Vagina (tissue), 2 donors: Measurements from ENCODE around the gene RABAC1. TPM values are rescaled to one million over a fixed set of nuclear protein-coding genes. Genes with fewer than 3 reads are reported as not detected.

ENCODE experiments used
- DNase-seq, 2 donors: peaks; one replicate each; pipeline ENCODE4 v3.0.0-alpha.2; 2017; ENCODE audit errors: extremely low spot score in 2 of 2
- H3K27ac ChIP-seq: fragments of 200-600 bp; sonication (generic); one replicate; pipeline ENCODE4 v1.5.1; 2019
- H3K27me3 ChIP-seq: fragments of 200-600 bp; sonication (generic); one replicate; pipeline ENCODE4 v1.5.1; 2019
- H3K36me3 ChIP-seq, 2 donors: fragments of 200-600 bp; sonication (generic); one replicate each; pipeline ENCODE4 v1.5.1; 2017 to 2019
- H3K4me1 ChIP-seq: fragments of 200-600 bp; sonication (generic); one replicate; pipeline ENCODE4 v1.5.1; 2019
- H3K4me3 ChIP-seq, 2 donors: fragments of 200-600 bp; sonication (generic); 1 replicate in 1 of 2; 2 replicates in 1 of 2; pipeline ENCODE4 v1.5.1; 2016 to 2019
- H3K9me3 ChIP-seq: fragments of 200-600 bp; sonication (generic); one replicate; pipeline ENCODE4 v1.5.1; 2019
- POLR2A ChIP-seq, 2 donors: fragments of 450-650 bp; IDR thresholded peaks; one replicate each; pipeline ENCODE4 v1.6.1; 2017; ENCODE audit warnings: antibody characterized with exemption in 2 of 2, mild to moderate bottlenecking in 2 of 2, moderate library complexity in 2 of 2
- POLR2AphosphoS5 ChIP-seq, 2 donors: sonication (generic); formaldehyde crosslinking; IDR thresholded peaks; one replicate each; pipeline ENCODE4 v1.9.0; 2017; ENCODE audit warnings: antibody characterized with exemption in 2 of 2, mild to moderate bottlenecking in 2 of 2, low read depth in 1 of 2; ENCODE audit not compliant: insufficient read depth in 1 of 2
- intact Hi-C: fragments of 100-400 bp; cut with DNase I; formaldehyde crosslinking; loops from one replicate; pipeline ENCODE4 v1.15.1; 2023
- total RNA-seq: library from RNA; depleted of rRNA; stranded (reverse); fragments of >200 nt; gene quantifications from one replicate; pipeline ENCODE4 v1.2.3, GENCODE V29; 2016
- TF ChIP-seq, protein P1 (sequence below), 3 experiments: fragments of 450-650 bp in 2 of 3; fragments of 200-600 bp in 1 of 3; sonication (generic) in 1 of 3; IDR thresholded peaks; one replicate each; pipeline ENCODE4 v1.5.1; 2017 to 2019; ENCODE audit warnings: antibody characterized with exemption in 3 of 3, mild to moderate bottlenecking in 2 of 3, moderate library complexity in 2 of 3

The RABAC1 gene
- total RNA-seq, 1 donor from 2014 or later: 263 TPM

- no peak for TF ChIP-seq POLR2A (IDR thresholded peaks at IDR 0.05)
- TF ChIP-seq, protein P1, sequence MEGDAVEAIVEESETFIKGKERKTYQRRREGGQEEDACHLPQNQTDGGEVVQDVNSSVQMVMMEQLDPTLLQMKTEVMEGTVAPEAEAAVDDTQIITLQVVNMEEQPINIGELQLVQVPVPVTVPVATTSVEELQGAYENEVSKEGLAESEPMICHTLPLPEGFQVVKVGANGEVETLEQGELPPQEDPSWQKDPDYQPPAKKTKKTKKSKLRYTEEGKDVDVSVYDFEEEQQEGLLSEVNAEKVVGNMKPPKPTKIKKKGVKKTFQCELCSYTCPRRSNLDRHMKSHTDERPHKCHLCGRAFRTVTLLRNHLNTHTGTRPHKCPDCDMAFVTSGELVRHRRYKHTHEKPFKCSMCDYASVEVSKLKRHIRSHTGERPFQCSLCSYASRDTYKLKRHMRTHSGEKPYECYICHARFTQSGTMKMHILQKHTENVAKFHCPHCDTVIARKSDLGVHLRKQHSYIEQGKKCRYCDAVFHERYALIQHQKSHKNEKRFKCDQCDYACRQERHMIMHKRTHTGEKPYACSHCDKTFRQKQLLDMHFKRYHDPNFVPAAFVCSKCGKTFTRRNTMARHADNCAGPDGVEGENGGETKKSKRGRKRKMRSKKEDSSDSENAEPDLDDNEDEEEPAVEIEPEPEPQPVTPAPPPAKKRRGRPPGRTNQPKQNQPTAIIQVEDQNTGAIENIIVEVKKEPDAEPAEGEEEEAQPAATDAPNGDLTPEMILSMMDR (IDR thresholded peaks at IDR 0.05): peak; percentile 85 to 89 (median 87)
- intact Hi-C loops: no loop called here
- H3K9me3 ChIP-seq: no peaks in the 10 kb centered on the region
- H3K27ac ChIP-seq: no peak overlapping the region
- H3K4me1 ChIP-seq: no peaks in the 10 kb centered on the region
- H3K27me3 ChIP-seq: no peaks in the 10 kb centered on the region
- H3K4me3 ChIP-seq: no peak overlapping the region
- peaks cover 0 to 12% of the 10 kb centered on the region in 2 donors for H3K36me3 ChIP-seq
- no peak for DNase-seq
Observed at GRCh38 chr19:41951686-41952172, 7.4 kb downstream of the RABAC1 start.

DNA sequence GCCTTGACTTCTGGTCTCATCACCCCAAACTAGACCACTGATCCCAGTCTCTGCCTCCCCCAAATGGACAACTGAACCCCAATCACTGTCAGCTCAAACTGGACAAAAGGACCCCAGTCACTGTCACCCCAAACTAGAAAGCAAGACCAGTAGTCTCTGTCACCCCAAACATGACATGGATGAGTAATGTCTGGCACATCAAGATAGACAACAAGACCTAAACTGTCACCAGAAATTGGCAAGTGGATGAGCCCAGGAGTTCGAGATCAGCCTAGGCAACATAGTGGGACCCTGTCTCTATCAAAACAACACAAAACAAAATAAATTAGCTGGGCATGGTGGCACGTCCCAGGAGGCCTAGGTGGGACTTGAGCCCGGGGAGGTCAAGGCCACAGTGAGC is 12.0 kb downstream of the RABAC1 start:
- intact Hi-C loops: no loop called here
- Histone ChIP-seq H3K36me3 (no peaks in the 10 kb centered on the region), H3K9me3 (no peaks in the 10 kb centered on the region)

DNA sequence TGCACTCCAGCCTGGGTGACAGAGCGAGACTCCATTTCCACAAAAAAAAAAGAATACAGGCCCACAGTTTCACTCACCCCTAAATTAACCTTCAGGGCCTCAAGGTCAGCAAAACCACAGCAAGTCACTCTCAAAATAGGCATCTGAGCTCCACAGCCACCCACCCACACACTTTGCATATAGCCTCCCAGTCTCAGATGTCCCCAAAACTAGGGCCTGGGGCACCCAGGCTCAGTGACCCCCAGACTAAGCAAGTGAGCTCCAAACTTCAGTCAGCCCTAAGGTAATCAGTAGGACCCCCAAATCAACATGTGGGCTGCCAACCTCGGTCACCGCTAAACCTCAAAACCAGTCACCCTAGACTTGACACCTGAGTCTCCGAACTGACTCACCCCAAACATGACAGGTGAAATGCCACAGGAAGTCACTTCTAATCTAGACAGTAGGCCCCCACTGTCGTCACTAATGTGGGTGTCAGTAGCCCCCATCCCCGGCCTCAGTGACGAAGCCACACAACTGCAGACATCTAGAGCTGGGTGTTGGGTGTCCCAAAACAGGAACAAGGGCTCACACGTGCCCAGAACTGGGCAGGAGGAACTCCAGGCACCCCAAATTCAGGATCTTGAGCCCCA is 13.9 kb downstream of the RABAC1 start:
- Histone ChIP-seq H3K9me3 (no peaks in the 10 kb centered on the region), H3K4me3 (no peak overlapping the region), H3K27me3 (peaks cover 8% of the 10 kb centered on the region), H3K36me3 (no peaks in the 10 kb centered on the region), H3K27ac (no peak overlapping the region), H3K4me1 (peaks cover 12% of the 10 kb centered on the region)
- intact Hi-C loops: no loop called here
- TF ChIP-seq POLR2A (IDR thresholded peaks at IDR 0.05) (no peak), POLR2AphosphoS5 (IDR thresholded peaks at IDR 0.05; ENCODE audit: insufficient read depth in 1 of 2, low read depth in 1 of 2) (no peak)
- TF ChIP-seq, protein P1 (IDR thresholded peaks at IDR 0.05): no peak
- DNase-seq: no peak

More for the DNA sequence above, 12.0 kb downstream of the RABAC1 start:
- Histone ChIP-seq H3K4me1 (no peaks in the 10 kb centered on the region), H3K4me3 (no peak overlapping the region), H3K27me3 (no peaks in the 10 kb centered on the region), H3K27ac (no peak overlapping the region)
- no peak for TF ChIP-seq POLR2A (IDR thresholded peaks at IDR 0.05)
- no peak for DNase-seq

DNA sequence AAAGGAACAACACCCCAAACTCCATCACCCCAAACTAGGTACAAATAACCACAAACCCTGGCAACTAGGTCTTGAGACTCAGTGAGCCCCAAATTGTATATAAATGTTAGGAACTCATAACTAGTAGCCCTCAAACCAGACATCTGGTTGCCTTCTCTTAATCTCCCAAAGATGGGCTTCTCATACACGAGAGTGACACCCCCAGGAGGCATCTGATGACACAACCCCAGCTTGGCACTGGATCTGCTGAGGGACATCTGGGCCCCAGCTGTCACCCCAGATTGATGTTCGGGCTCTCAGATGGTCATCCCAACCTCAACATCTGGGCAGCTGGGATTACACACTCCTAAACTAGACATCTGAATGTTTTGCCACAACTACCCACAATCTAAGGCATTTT is 14.8 kb downstream of the RABAC1 start:
- Histone ChIP-seq H3K4me1 (peaks cover 18% of the 10 kb centered on the region), H3K9me3 (no peaks in the 10 kb centered on the region), H3K27ac (no peak overlapping the region), H3K36me3 (no peaks in the 10 kb centered on the region), H3K27me3 (peaks cover 14% of the 10 kb centered on the region), H3K4me3 (no peak overlapping the region)
- TF ChIP-seq, protein P1 (IDR thresholded peaks at IDR 0.05): no peak
- TF ChIP-seq POLR2AphosphoS5 (IDR thresholded peaks at IDR 0.05; ENCODE audit: insufficient read depth in 1 of 2, low read depth in 1 of 2): no peak
- no peak for TF ChIP-seq POLR2A (IDR thresholded peaks at IDR 0.05)
- intact Hi-C loops: no loop called here
- DNase-seq: no peak

- no peaks in the 10 kb centered on the region for H3K36me3 ChIP-seq
- H3K4me3 ChIP-seq: no peak overlapping the region
- no peak overlapping the region for H3K27ac ChIP-seq
- H3K9me3 ChIP-seq: no peaks in the 10 kb centered on the region
- intact Hi-C loops: no loop called here
- peaks cover 18% of the 10 kb centered on the region for H3K4me1 ChIP-seq
- TF ChIP-seq POLR2A (IDR thresholded peaks at IDR 0.05) (no peak), POLR2AphosphoS5 (IDR thresholded peaks at IDR 0.05; ENCODE audit: insufficient read depth in 1 of 2, low read depth in 1 of 2) (no peak)
- TF ChIP-seq, protein P1 (IDR thresholded peaks at IDR 0.05): no peak
- peaks cover 14% of the 10 kb centered on the region for H3K27me3 ChIP-seq
- no peak for DNase-seq
Observed at GRCh38 chr19:41941410-41942202, 17.5 kb downstream of the RABAC1 start.
